ENCODE results near the gene RAB38. TPM values are rescaled to one million over a fixed set of nuclear protein-coding genes. Genes with fewer than 3 reads are reported as not detected.

The RAB38 gene
- total RNA-seq, 1 experiment from 2014 or later: 2.6 TPM

DNA sequence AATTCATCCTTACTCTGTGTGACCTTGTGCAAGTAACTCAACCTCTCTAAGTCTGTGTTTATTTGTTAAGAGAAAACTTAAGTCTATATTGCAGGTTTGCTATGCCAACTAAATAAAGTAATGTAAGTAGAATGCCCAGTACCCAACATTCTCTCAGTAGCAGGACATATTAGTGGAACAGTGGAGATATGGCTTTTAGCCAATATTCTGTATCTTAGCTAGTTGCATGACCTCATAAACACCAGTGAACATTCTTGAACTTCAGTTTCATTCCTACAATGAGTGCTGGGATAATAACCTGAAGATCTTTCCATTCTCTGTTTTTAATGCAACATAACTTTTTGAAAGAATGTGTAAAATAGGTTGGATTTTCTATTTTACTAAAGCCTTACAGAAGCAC, 77.0 kb downstream of the RAB38 start:
- Histone ChIP-seq H2AFZ (ENCODE audit: low read length) (no peak overlapping the region), H3K27me3 (ENCODE audit: low read length) (peaks cover 4% of the 10 kb centered on the region; the same call in 1 of the 2 replicates)

DNA sequence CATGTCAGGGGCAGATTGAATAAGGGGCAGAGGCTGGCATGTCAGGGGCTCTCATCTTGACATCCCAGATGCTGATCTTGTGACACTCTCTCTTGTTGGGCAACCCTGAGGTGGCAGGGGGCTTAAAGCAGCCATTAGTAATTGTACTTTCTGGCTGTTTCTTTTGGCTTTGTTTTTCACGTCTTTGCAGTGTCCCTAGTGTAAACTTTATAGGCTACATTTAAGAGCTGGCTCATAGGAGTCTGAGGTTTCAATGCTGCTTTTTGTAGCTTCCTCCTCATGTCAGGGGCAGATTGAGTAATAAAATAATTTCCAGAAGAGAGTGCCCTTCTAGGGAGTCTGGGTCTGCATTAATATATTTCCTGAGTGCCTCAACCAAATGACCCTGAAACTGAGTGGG, 86.1 kb downstream of the RAB38 start:
- Histone ChIP-seq H3K4me1 (ENCODE audit: low read length) (no peaks in the 10 kb centered on the region), H3K4me2 (ENCODE audit: low read depth, low read length, poor library complexity, severe bottlenecking) (no peak overlapping the region), H3K36me3 (ENCODE audit: insufficient read depth, low read length) (no peaks in the 10 kb centered on the region), H3K9ac (ENCODE audit: low read length) (no peak overlapping the region), H3K9me2 (replicated peaks; ENCODE audit: insufficient read depth, low read length) (no peaks in the 10 kb centered on the region), H3K9me3 (ENCODE audit: low read length) (no peaks in the 10 kb centered on the region), H3K27ac (ENCODE audit: low read length) (no peak overlapping the region), H3K27me3 (ENCODE audit: low read length) (no peaks in the 10 kb centered on the region), H3K4me3 (ENCODE audit: low read length) (no peak overlapping the region), H3K79me2 (ENCODE audit: low read length) (no peaks in the 10 kb centered on the region), H2AFZ (ENCODE audit: low read length) (no peak overlapping the region), H4K20me1 (ENCODE audit: insufficient read depth, low read depth, low read length) (no peaks in the 10 kb centered on the region)
- DNase-seq: no peak

More for the DNA sequence above, 77.0 kb downstream of the RAB38 start:
- no peaks in the 10 kb centered on the region for H3K4me1 ChIP-seq (ENCODE audit: low read length)
- no peak overlapping the region for H3K4me2 ChIP-seq (ENCODE audit: low read depth, low read length, poor library complexity, severe bottlenecking)
- H3K9me3 ChIP-seq (ENCODE audit: low read length): no peaks in the 10 kb centered on the region
- H3K9ac ChIP-seq (ENCODE audit: low read length): no peak overlapping the region
- H3K79me2 ChIP-seq (ENCODE audit: low read length): no peaks in the 10 kb centered on the region
- no peaks in the 10 kb centered on the region for H4K20me1 ChIP-seq (ENCODE audit: insufficient read depth, low read depth, low read length)
- no peak for DNase-seq
- H3K27ac ChIP-seq (ENCODE audit: low read length): no peak overlapping the region
- H3K36me3 ChIP-seq (ENCODE audit: insufficient read depth, low read length): no peaks in the 10 kb centered on the region
- no peaks in the 10 kb centered on the region for H3K9me2 ChIP-seq (replicated peaks; ENCODE audit: insufficient read depth, low read length)
- no peak overlapping the region for H3K4me3 ChIP-seq (ENCODE audit: low read length)

DNA sequence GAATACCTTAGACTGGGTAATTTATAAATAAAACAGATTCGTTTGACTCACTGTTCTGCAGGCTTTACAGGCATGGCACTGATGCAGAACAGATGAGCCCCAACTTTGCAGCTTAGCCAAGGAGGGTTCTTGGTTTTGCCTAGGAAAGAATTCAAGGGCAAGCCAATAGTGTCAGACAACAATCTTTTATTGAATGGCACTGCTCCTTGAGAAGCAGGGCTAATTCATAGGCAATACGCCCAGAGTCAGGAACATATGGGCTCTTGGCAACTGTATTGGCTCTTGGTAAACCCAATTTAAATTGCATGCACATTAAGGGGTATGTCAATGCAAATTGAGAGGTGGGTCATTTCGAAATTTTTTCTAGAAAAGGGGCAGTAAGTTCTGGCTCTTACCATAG, 87.9 kb downstream of the RAB38 start:
- Histone ChIP-seq H3K9ac (ENCODE audit: low read length) (no peak overlapping the region), H3K9me2 (replicated peaks; ENCODE audit: insufficient read depth, low read length) (no peaks in the 10 kb centered on the region), H3K9me3 (ENCODE audit: low read length) (no peaks in the 10 kb centered on the region), H2AFZ (ENCODE audit: low read length) (no peak overlapping the region), H4K20me1 (ENCODE audit: insufficient read depth, low read depth, low read length) (no peaks in the 10 kb centered on the region), H3K79me2 (ENCODE audit: low read length) (no peaks in the 10 kb centered on the region), H3K4me2 (ENCODE audit: low read depth, low read length, poor library complexity, severe bottlenecking) (no peak overlapping the region), H3K27me3 (ENCODE audit: low read length) (no peaks in the 10 kb centered on the region), H3K36me3 (ENCODE audit: insufficient read depth, low read length) (no peaks in the 10 kb centered on the region), H3K27ac (ENCODE audit: low read length) (no peak overlapping the region), H3K4me1 (ENCODE audit: low read length) (no peaks in the 10 kb centered on the region), H3K4me3 (ENCODE audit: low read length) (no peak overlapping the region)
- no peak for DNase-seq

DNA sequence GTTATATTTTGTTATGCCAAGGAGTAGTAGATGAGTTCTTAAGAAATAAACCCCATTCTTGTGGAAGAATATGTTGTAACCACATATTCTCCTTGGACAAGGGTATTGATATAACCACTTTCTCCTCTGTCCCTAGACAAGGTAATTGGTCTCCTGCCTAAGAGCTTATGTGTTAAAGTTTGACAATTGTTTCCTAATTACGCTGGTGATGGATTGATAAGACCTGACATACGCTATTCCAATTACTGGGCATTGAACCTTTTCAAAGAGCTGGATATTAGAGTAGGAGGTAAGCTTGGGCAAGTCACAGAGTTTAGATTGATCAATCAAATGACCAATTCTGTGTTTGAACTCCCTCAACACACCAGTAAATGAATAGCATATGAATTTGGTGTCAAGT, 88.9 kb downstream of the RAB38 start:
- DNase-seq: no peak
- Histone ChIP-seq H2AFZ (ENCODE audit: low read length) (no peak overlapping the region), H3K27me3 (ENCODE audit: low read length) (no peaks in the 10 kb centered on the region), H3K4me1 (ENCODE audit: low read length) (no peaks in the 10 kb centered on the region), H3K79me2 (ENCODE audit: low read length) (no peaks in the 10 kb centered on the region), H3K4me2 (ENCODE audit: low read depth, low read length, poor library complexity, severe bottlenecking) (no peak overlapping the region), H3K9ac (ENCODE audit: low read length) (no peak overlapping the region), H3K36me3 (ENCODE audit: insufficient read depth, low read length) (no peaks in the 10 kb centered on the region), H3K9me2 (replicated peaks; ENCODE audit: insufficient read depth, low read length) (no peaks in the 10 kb centered on the region), H3K27ac (ENCODE audit: low read length) (no peak overlapping the region), H4K20me1 (ENCODE audit: insufficient read depth, low read depth, low read length) (no peaks in the 10 kb centered on the region), H3K9me3 (ENCODE audit: low read length) (no peaks in the 10 kb centered on the region), H3K4me3 (ENCODE audit: low read length) (no peak overlapping the region)

DNA sequence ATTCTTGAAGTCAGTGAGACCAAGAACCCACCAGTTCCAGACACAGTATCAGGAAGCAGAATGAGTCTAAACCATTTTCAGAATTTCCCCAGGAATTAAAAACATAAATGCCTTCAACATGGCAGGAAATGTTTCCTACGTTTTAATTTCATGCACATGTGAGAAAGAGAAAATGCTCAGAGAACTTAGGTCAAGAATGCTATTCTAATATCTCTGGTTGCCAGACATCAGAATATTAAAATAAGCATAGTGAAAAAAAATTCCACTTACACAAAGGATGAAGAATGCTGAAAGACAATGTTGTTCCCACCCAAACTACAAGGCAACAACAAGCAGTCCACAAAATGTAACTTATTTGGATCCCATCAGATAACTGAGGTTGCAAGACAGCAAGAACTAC, 104.8 kb downstream of the RAB38 start:
- no peak overlapping the region for H3K27ac ChIP-seq (ENCODE audit: low read length)
- H3K9me2 ChIP-seq (replicated peaks; ENCODE audit: insufficient read depth, low read length): no peaks in the 10 kb centered on the region
- H3K36me3 ChIP-seq (ENCODE audit: insufficient read depth, low read length): no peaks in the 10 kb centered on the region
- no peaks in the 10 kb centered on the region for H4K20me1 ChIP-seq (ENCODE audit: insufficient read depth, low read depth, low read length)
- no peak overlapping the region for H3K9ac ChIP-seq (ENCODE audit: low read length)
- H3K27me3 ChIP-seq (ENCODE audit: low read length): 0 out of 2 replicates have a peak, but pooled peaks cover 3% of the 10 kb centered on the region
- DNase-seq: no peak
- H3K4me3 ChIP-seq (ENCODE audit: low read length): no peak overlapping the region
- no peaks in the 10 kb centered on the region for H3K4me1 ChIP-seq (ENCODE audit: low read length)
- H3K4me2 ChIP-seq (ENCODE audit: low read depth, low read length, poor library complexity, severe bottlenecking): no peak overlapping the region
- no peaks in the 10 kb centered on the region for H3K79me2 ChIP-seq (ENCODE audit: low read length)
- peaks cover 11% of the 10 kb centered on the region; the same call in 1 of the 2 replicates for H3K9me3 ChIP-seq (ENCODE audit: low read length)
- H2AFZ ChIP-seq (ENCODE audit: low read length): no peak overlapping the region

DNA sequence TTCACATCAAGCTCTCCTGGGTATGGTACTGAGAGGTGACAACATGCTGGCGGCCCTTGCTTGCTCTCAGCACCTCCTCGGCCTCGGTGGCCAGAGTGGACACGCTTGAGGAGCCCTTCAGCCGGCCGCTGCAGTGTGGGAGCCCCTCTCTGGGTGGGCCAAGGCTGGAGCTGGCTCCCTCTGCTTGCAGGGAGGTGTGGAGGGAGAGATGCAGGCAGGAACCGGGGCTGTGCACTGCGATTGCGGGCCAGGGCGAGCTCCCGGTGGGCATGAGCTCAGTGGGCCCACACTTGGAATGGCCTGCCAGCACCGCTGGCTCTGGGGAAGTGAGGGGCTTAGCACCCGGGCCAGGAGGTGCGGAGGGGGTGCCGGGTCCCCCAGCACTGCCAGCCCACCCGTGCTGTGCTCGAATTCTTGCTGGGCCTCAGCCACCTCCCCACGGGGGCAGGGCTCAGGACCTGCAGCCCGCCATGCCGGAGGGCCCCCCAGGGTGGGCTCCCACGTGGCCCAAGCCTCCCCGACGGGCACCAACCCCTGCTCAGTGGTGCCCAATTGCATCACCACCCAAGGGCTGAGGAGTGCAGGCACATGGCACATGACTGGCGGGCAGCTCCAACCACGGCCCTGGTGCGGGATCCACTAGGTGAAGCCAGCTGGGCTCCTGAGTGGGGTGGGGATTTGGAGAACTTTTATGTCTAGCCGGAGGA, 106.2 kb downstream of the RAB38 start:
- Histone ChIP-seq H3K9ac (ENCODE audit: low read length) (no peak overlapping the region), H3K9me2 (replicated peaks; ENCODE audit: insufficient read depth, low read length) (no peaks in the 10 kb centered on the region), H3K4me2 (ENCODE audit: low read depth, low read length, poor library complexity, severe bottlenecking) (no peak overlapping the region), H3K27me3 (ENCODE audit: low read length) (0 out of 2 replicates have a peak, but pooled peaks cover under 1% of the 10 kb centered on the region), H3K36me3 (ENCODE audit: insufficient read depth, low read length) (no peaks in the 10 kb centered on the region), H2AFZ (ENCODE audit: low read length) (no peak overlapping the region), H3K4me1 (ENCODE audit: low read length) (no peaks in the 10 kb centered on the region), H3K79me2 (ENCODE audit: low read length) (no peaks in the 10 kb centered on the region), H3K9me3 (ENCODE audit: low read length) (peaks cover 9% of the 10 kb centered on the region; the same call in 1 of the 2 replicates), H4K20me1 (ENCODE audit: insufficient read depth, low read depth, low read length) (no peaks in the 10 kb centered on the region), H3K4me3 (ENCODE audit: low read length) (no peak overlapping the region), H3K27ac (ENCODE audit: low read length) (no peak overlapping the region)
- DNase-seq: no peak

DNA sequence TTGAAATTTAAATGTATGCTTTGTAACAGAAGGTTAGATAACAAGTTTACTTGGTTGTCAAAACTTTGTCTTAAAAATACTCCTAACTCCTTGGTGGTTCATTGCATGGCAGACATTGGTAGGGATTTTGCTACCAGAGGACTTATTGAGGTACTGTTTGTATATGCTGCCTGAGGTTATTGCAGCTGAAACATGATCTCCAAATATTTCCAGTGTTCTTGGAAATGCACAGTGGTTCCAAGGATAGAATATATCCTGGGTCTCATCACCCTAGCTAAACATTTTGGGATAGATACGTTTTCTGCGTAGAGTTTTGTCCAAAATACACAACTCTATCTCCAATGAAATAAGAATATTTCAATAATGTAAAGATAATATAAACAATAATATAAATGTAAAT, 109.2 kb downstream of the RAB38 start:
- Histone ChIP-seq H3K36me3 (ENCODE audit: insufficient read depth, low read length) (no peaks in the 10 kb centered on the region), H3K27ac (ENCODE audit: low read length) (no peak overlapping the region), H3K4me1 (ENCODE audit: low read length) (no peaks in the 10 kb centered on the region), H3K79me2 (ENCODE audit: low read length) (no peaks in the 10 kb centered on the region), H3K9ac (ENCODE audit: low read length) (no peak overlapping the region), H3K27me3 (ENCODE audit: low read length) (no peaks in the 10 kb centered on the region), H2AFZ (ENCODE audit: low read length) (no peak overlapping the region), H3K9me3 (ENCODE audit: low read length) (no peaks in the 10 kb centered on the region), H4K20me1 (ENCODE audit: insufficient read depth, low read depth, low read length) (no peaks in the 10 kb centered on the region), H3K9me2 (replicated peaks; ENCODE audit: insufficient read depth, low read length) (no peaks in the 10 kb centered on the region), H3K4me3 (ENCODE audit: low read length) (no peak overlapping the region), H3K4me2 (ENCODE audit: low read depth, low read length, poor library complexity, severe bottlenecking) (no peak overlapping the region)
- no peak for DNase-seq

DNA sequence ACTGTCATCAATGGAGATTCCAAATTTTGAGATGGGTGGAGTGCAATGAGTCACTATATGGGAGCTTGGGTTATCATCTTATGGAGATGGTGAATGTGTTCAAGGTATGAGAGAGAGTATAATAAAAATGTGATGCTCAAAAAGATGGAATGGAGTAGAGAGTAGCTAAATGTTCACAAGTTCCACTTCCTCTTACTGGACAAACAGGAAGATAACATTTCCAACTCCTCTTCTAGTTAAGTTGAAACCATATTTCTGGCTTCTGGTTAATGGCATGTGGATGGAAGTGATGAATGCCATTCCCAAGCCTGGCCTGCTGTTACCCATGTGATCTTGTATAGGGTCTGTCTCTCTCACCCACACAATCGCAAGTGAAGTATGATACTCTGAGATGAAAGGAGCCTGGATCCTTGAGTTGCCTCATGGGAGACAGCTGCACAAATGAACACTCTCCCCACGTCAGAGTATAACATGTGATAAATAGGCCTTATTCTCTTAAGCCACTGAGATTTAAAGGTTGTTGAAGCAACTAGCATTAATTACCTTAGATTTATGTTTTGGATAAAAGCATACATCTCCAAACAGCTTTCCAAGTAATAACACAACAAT, 111.0 kb downstream of the RAB38 start:
- no peaks in the 10 kb centered on the region for H3K36me3 ChIP-seq (ENCODE audit: insufficient read depth, low read length)
- H3K9me3 ChIP-seq (ENCODE audit: low read length): no peaks in the 10 kb centered on the region
- no peak overlapping the region for H3K9ac ChIP-seq (ENCODE audit: low read length)
- no peak overlapping the region for H3K27ac ChIP-seq (ENCODE audit: low read length)
- H3K4me1 ChIP-seq (ENCODE audit: low read length): no peaks in the 10 kb centered on the region
- DNase-seq: no peak
- no peak overlapping the region for H3K4me3 ChIP-seq (ENCODE audit: low read length)
- no peaks in the 10 kb centered on the region for H3K27me3 ChIP-seq (ENCODE audit: low read length)
- no peaks in the 10 kb centered on the region for H3K9me2 ChIP-seq (replicated peaks; ENCODE audit: insufficient read depth, low read length)
- H3K79me2 ChIP-seq (ENCODE audit: low read length): no peaks in the 10 kb centered on the region
- H4K20me1 ChIP-seq (ENCODE audit: insufficient read depth, low read depth, low read length): no peaks in the 10 kb centered on the region
- no peak overlapping the region for H2AFZ ChIP-seq (ENCODE audit: low read length)
- H3K4me2 ChIP-seq (ENCODE audit: low read depth, low read length, poor library complexity, severe bottlenecking): no peak overlapping the region
